ENCODE measurements around the gene ZNF486.

The ZNF486 gene

GRCh38 chr19:20182222-20182785 is 15.3 kb downstream of the ZNF486 start:
- Histone ChIP-seq H3K9me2 (ENCODE audit: low read depth, low read length) (no peaks in the 10 kb centered on the region), H3F3A (ENCODE audit: insufficient read depth, low read length) (no peaks in the 10 kb centered on the region), H3K36me3 (ENCODE audit: insufficient read depth, low read length) (no peaks in the 10 kb centered on the region; the same call in 1 of the 2 replicates), H3K4me1 (ENCODE audit: insufficient read depth, low read length, severe bottlenecking) (no peaks in the 10 kb centered on the region), H3K4me2 (ENCODE audit: low read length) (no peak overlapping the region), H3K9ac (ENCODE audit: low read length) (no peak overlapping the region), H4K20me1 (ENCODE audit: insufficient read depth, low read length) (no peaks in the 10 kb centered on the region), H3K27ac (ENCODE audit: low read depth, low read length, poor library complexity, severe bottlenecking) (no peak overlapping the region), H3K9me3 (ENCODE audit: low read length) (no peaks in the 10 kb centered on the region), H2AFZ (ENCODE audit: low read length) (no peak overlapping the region), H3K4me3 (ENCODE audit: low read depth, low read length, poor library complexity, severe bottlenecking) (no peak overlapping the region), H3K27me3 (ENCODE audit: insufficient read depth, low read length) (no peaks in the 10 kb centered on the region), H3K79me2 (ENCODE audit: insufficient read depth, low read length) (no peaks in the 10 kb centered on the region)
- no peak for TF ChIP-seq CTCF (IDR thresholded peaks at IDR 0.05; ENCODE audit: low read length)
- no peak for TF ChIP-seq EZH2 (IDR thresholded peaks at IDR 0.05; ENCODE audit: borderline replicate concordance, low read length)

GRCh38 chr19:20186174-20186573 is 19.2 kb downstream of the ZNF486 start:
- peaks cover 29% of the 10 kb centered on the region for H3K36me3 ChIP-seq (ENCODE audit: insufficient read depth, low read length)

GRCh38 chr19:20197747-20198146 is 30.7 kb downstream of the ZNF486 start:
- Histone ChIP-seq H3K27me3 (ENCODE audit: insufficient read depth, low read length) (no peaks in the 10 kb centered on the region), H2AFZ (ENCODE audit: low read length) (no peak overlapping the region), H3K9me2 (ENCODE audit: low read depth, low read length) (no peaks in the 10 kb centered on the region), H3K9me3 (ENCODE audit: low read length) (peaks cover 20% of the 10 kb centered on the region), H3K36me3 (ENCODE audit: insufficient read depth, low read length) (peaks cover 14% of the 10 kb centered on the region), H3K4me3 (ENCODE audit: low read depth, low read length, poor library complexity, severe bottlenecking) (no peak overlapping the region), H3K9ac (ENCODE audit: low read length) (no peak overlapping the region), H3K27ac (ENCODE audit: low read depth, low read length, poor library complexity, severe bottlenecking) (no peak overlapping the region), H4K20me1 (ENCODE audit: insufficient read depth, low read length) (no peaks in the 10 kb centered on the region), H3K4me2 (ENCODE audit: low read length) (no peak overlapping the region), H3K79me2 (ENCODE audit: insufficient read depth, low read length) (no peaks in the 10 kb centered on the region), H3K4me1 (ENCODE audit: insufficient read depth, low read length, severe bottlenecking) (no peaks in the 10 kb centered on the region), H3F3A (ENCODE audit: insufficient read depth, low read length) (no peaks in the 10 kb centered on the region)
- TF ChIP-seq CTCF (IDR thresholded peaks at IDR 0.05; ENCODE audit: low read length) (no peak), EZH2 (IDR thresholded peaks at IDR 0.05; ENCODE audit: borderline replicate concordance, low read length) (no peak)

More at GRCh38 chr19:20186174-20186573, 19.2 kb downstream of the ZNF486 start:
- Histone ChIP-seq H3K4me1 (ENCODE audit: insufficient read depth, low read length, severe bottlenecking) (no peaks in the 10 kb centered on the region), H3K9me3 (ENCODE audit: low read length) (no peaks in the 10 kb centered on the region), H3K9me2 (ENCODE audit: low read depth, low read length) (no peaks in the 10 kb centered on the region), H3K27me3 (ENCODE audit: insufficient read depth, low read length) (no peaks in the 10 kb centered on the region), H3F3A (ENCODE audit: insufficient read depth, low read length) (no peaks in the 10 kb centered on the region), H3K79me2 (ENCODE audit: insufficient read depth, low read length) (no peaks in the 10 kb centered on the region), H3K27ac (ENCODE audit: low read depth, low read length, poor library complexity, severe bottlenecking) (no peak overlapping the region), H3K4me2 (ENCODE audit: low read length) (no peak overlapping the region), H3K9ac (ENCODE audit: low read length) (no peak overlapping the region), H4K20me1 (ENCODE audit: insufficient read depth, low read length) (no peaks in the 10 kb centered on the region), H2AFZ (ENCODE audit: low read length) (no peak overlapping the region), H3K4me3 (ENCODE audit: low read depth, low read length, poor library complexity, severe bottlenecking) (no peak overlapping the region)
- TF ChIP-seq CTCF (IDR thresholded peaks at IDR 0.05; ENCODE audit: low read length) = no peak
